Activated CD4-positive, CD25-positive, alpha-beta regulatory T cell treated with anti-CD3 and anti-CD28 coated beads, Interleukin-2, amount 50 U/mL, for 72 hours (primary cell): Measurements from ENCODE around the gene SH3PXD2A.

Experiments used
- DNase-seq: peaks from one replicate; pipeline ENCODE4 v3.0.0; 2021

SH3PXD2A gene

GRCh38 chr10:103551619-103552602 lies 303.5 kb downstream of the SH3PXD2A start:
- DNase-seq, result no peak

- no peak for DNase-seq
Measured at GRCh38 chr10:103550229-103550628, 305.1 kb downstream of the SH3PXD2A start.

- no peak for DNase-seq
Measured at GRCh38 chr10:103549349-103549685, 306.1 kb downstream of the SH3PXD2A start.

DNA sequence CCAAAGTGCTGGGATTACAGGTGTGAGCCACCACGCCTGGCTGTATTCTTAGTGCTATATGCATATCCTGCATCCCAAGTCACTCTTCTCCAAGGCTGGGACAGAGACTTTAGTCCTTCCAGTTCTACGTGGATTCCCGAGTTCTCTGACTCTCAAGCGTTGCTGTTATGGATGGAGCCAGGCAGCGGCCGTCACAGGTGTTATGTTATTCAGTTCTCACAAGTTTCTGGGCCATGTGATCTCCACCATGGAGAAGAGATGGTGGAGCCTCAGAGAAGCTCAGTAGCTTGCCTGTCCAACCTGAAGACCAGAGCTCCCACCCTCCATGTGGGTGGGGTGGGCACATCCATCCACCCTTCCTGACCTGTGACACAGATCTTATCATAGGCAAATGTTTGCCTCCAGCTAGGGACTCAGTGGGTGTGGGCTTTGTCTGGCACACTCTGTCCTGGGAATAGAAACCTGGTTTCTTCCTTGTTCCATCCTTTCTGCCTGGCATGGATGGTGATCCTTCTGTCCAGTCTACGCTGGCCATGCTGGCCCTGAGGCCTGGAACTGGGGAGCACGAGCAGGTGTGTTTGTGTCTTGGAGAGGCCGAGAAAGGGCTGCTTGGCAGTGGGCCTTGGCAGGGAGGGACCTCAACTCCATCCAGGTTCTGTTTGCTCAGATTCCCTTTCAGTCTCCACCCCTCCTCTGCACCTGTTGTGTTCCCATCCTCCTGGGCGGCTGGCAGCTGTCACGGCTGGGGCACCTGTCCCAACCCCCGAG lies 306.6 kb downstream of the SH3PXD2A start:
- no peak for DNase-seq

DNA sequence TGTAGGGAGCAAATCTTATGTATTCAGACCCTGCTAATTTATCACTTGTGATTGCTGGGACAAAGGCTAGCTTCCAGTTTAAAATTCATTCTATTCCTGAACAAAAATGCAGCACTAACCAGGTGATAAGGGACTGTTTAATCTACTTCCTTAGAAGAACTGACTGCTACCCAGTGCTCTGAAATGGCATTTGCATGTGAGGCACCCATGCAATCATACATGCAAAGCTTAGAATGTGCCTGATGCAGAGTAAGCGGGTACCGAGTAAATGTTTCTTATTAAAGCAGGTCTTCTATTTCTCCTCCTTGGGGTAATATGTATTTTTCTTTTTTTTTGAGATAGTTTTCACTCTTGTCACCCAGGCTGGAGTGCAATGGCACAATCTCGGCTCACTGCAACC lies 307.4 kb downstream of the SH3PXD2A start:
- no peak for DNase-seq

GRCh38 chr10:103547391-103547946 lies 307.9 kb downstream of the SH3PXD2A start:
- DNase-seq, result no peak

DNA sequence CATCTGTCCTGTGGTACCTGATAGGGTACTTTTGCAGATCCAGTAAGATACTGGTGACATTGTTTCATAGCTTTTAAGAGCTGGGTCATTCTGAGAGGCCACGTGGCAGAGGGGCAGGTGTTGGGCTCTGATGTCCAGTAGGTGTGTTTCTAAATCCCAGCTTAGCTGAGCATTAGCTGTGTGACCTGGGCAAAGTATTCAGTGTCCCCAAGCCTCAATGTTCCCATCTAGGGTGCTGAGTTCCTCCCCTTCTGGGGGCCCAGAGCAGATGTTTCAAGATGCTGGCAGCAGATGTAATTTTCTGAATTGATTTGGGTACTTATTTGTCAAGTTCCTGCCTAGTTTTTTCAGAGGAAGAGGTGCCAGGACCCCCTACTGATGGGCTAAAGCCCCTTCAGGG lies 309.0 kb downstream of the SH3PXD2A start:
- no peak for DNase-seq

DNA sequence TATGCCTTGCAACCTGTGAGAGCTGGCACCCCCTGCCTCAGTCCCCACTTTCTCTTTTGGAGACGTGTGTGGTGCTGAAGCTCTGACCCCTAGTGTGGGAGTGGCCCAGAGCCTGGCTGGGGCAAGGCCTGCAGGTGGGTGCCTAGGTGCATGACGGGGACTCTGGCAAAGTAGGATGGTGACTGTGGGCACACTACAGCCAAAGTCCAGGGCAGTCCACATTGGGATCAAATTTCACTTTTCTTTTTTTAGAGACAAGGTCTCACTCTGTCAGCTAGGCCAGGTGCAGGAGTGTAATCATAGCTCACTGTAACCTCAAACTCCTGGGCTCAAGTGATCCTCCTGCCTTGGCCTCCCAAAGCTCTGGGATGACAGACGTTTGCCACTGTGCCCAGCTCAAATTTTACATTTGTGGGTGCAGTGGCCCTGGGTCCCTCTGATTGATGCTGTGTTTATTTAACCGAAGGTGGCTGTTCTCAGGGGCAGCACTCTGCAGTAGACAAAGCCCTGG lies 309.6 kb downstream of the SH3PXD2A start:
- no peak for DNase-seq

- DNase-seq, result no peak
Measured at GRCh38 chr10:103545366-103545765, 310.0 kb downstream of the SH3PXD2A start.

DNA sequence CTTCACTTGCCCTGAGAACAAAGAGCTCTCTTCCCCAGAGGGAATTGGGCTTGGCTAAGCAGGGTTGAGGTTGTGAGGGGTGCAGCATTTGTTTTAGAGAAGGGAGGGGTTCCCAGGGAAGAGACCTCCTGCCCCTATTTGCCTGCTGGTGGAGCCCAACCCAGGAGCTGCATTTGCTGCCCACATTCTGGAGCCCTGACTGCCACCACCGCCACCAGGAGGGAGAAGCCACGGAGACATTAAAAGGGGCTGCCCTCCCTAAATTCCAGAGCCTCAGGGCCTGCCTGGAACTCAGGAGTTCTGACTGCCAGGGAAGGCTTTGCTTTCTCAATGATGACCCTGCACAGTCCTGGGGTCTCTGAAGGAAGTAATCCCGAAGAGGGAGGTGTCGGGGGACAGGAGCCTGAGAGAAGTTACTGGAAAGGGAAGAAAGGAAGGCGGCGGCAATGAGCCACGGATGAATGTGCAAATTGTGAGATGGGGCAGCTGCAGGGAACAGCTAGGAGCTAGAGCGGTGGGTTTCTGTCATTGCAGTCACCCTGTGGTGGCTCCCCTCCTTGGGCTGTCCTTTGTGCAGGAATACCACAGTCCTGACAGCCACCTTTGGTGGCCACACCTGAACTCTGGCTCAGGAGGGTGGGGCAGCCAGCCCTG lies 310.6 kb downstream of the SH3PXD2A start:
- DNase-seq, result no peak
